HG02798 (cell line): ENCODE results near the gene ADNP2.

Experiments used
- ATAC-seq: cut with Tn5 transposase; IDR thresholded peaks from one replicate; pipeline ENCODE4 v1.9.1; 2021; ENCODE audit warnings: mild to moderate bottlenecking; ENCODE audit not compliant: unreplicated experiment, poor library complexity

Gene ADNP2

GRCh38 chr18:80184243-80184772, 75.2 kb downstream of the ADNP2 start:
- ATAC-seq = no peak

- no peak for ATAC-seq
Measured at GRCh38 chr18:80185545-80185944, 76.5 kb downstream of the ADNP2 start.

- no peak for ATAC-seq
Measured at GRCh38 chr18:80187956-80188642, 79.0 kb downstream of the ADNP2 start.

GRCh38 chr18:80188643-80189530, 79.8 kb downstream of the ADNP2 start:
- ATAC-seq = no peak

- no peak for ATAC-seq
Measured at GRCh38 chr18:80189531-80189865, 80.4 kb downstream of the ADNP2 start.
